ENCODE results near the gene AVL9. TPM values are rescaled to one million over a fixed set of nuclear protein-coding genes. Genes with fewer than 3 reads are reported as not detected.
"Not testable (repeated sequence)": the region's sequence is repeated elsewhere in the genome, so short reads cannot be mapped to it uniquely, and the experiment has no call there.

AVL9 gene
- total and polyA plus RNA-seq, 2 of the 4 experiments (the other 2 are of a cell fraction): 13.1 to 21.7 TPM

- H2BK15ac ChIP-seq (ENCODE audit: low read depth, low read length); H3K14ac ChIP-seq (replicated peaks; ENCODE audit: low read depth, low read length); intact Hi-C loops (cut with micrococcal nuclease); H2BK120ac ChIP-seq (ENCODE audit: low read depth, low read length); H2BK5ac ChIP-seq (ENCODE audit: low read depth, low read length, poor library complexity, severe bottlenecking); H3K4ac ChIP-seq (ENCODE audit: low read depth, low read length); dilution Hi-C loops (cut with HindIII; ENCODE audit: low sequenced_read_pairs, unreplicated experiment); H3K4me2 ChIP-seq (ENCODE audit: low read depth, low read length); H3K9me1 ChIP-seq (ENCODE audit: insufficient read depth, low read length); POLR2A ChIA-PET (ENCODE audit: unreplicated experiment); H3K79me1 ChIP-seq (ENCODE audit: low read depth in 1 of 2, low read length in 2 of 2); H3K9ac ChIP-seq (ENCODE audit: low read depth, low read length); H3K23ac ChIP-seq (ENCODE audit: low read depth, low read length); H2BK20ac ChIP-seq (ENCODE audit: low read depth, low read length); ATAC-seq (ENCODE audit: low read depth); H3K27ac ChIP-seq (ENCODE audit: insufficient read depth, low read length); H2AK5ac ChIP-seq (ENCODE audit: low read depth, low read length); DNase-seq; H2AFZ ChIP-seq (replicated peaks; ENCODE audit: low read length, poor library complexity); CTCF ChIA-PET; H3K36me3 ChIP-seq (ENCODE audit: control insufficient read depth, insufficient read depth, low read length); H4K8ac ChIP-seq (ENCODE audit: low read depth in 2 of 2, low read length in 2 of 2); in situ Hi-C loops (cut with MboI; ENCODE audit: low sequenced_read_pairs); BruUV-seq (replicated peaks); H3K4me1 ChIP-seq (ENCODE audit: control insufficient read depth, insufficient read depth, low read length); H3K56ac ChIP-seq (ENCODE audit: extremely low read depth, insufficient read depth, low read length); H3K27me3 ChIP-seq (ENCODE audit: control insufficient read depth, insufficient read depth, low read length); H4K91ac ChIP-seq (ENCODE audit: insufficient read depth, low read depth, low read length); H4K5ac ChIP-seq (ENCODE audit: low read depth, low read length); H2AK9ac ChIP-seq (replicated peaks; ENCODE audit: low read depth, low read length, poor library complexity); H3K4me3 ChIP-seq (ENCODE audit: insufficient read depth, low read depth, low read length); H3K9me3 ChIP-seq (ENCODE audit: control insufficient read depth, insufficient read depth, low read length); H3K18ac ChIP-seq (ENCODE audit: low read depth, low read length); H4K20me1 ChIP-seq (ENCODE audit: insufficient read depth, low read length): not testable (repeated sequence)
Measured at GRCh38 chr7:32637611-32638010, 142.3 kb downstream of the AVL9 start.

Other genes starting within 250 kb of the AVL9 start
- gene LSM5, start 5.1 kb upstream of the AVL9 start, total RNA-seq (2012; rRNA removed): 5.0 and 36.4 TPM in 2 replicates
- gene LSM5, start 5.1 kb upstream of the AVL9 start, polyA plus RNA-seq (2012; rRNA removed): 18.9 and 26.5 TPM in 2 replicates

Data from IMR-90 (cell line).